Right ventricle myocardium superior (tissue), 1 donor: ENCODE measurements around the gene HYAL2. TPM values are rescaled to one million over a fixed set of nuclear protein-coding genes. Genes with fewer than 3 reads are reported as not detected.

Source experiments
- ATAC-seq: fragments of 200-7000 bp; cut with Tn5 transposase; one replicate; pipeline ENCODE4 v1.9.1; 2020; ENCODE audit warnings: mild to moderate bottlenecking; ENCODE audit not compliant: poor library complexity
- DNase-seq: peaks from one replicate; pipeline ENCODE4 v3.0.0-alpha.2; 2020
- intact Hi-C: fragments of 100-400 bp; cut with DNase I; formaldehyde crosslinking; loops from one replicate; pipeline ENCODE4 v1.11.2; 2022
- total RNA-seq: library from RNA; stranded (reverse); fragmentation: NEBNext Ultra II Directional; extraction: Animal tissue kit (Norgen Biotek cat#: 25700); gene quantifications from one replicate; pipeline ENCODE4 v1.2.1, GENCODE V29; 2021
- donor health status: DM: no; HTN: yes; CAD: no; lungs with severe emphysema.

HYAL2 gene
- total RNA-seq, 1 donor from 2014 or later: 33.8 TPM

GRCh38 chr3:50334339-50335075, 12.0 kb upstream of the HYAL2 start:
- no peak for ATAC-seq
- intact Hi-C loops: no loop called here

GRCh38 chr3:50333744-50334328, 11.3 kb upstream of the HYAL2 start:
- DNase-seq: no peak
- ATAC-seq: peak; percentile 5
- intact Hi-C loops: no loop called here

More at GRCh38 chr3:50334339-50335075, 12.0 kb upstream of the HYAL2 start:
- DNase-seq: no peak

GRCh38 chr3:50331364-50331907, 8.9 kb upstream of the HYAL2 start:
- ATAC-seq: no peak
- intact Hi-C loops: no loop called here
- no peak for DNase-seq

- DNase-seq: no peak
- intact Hi-C loops: no loop called here
- no peak for ATAC-seq
These were observed 7.8 kb upstream of the HYAL2 start for GRCh38 chr3:50330330-50330729.

GRCh38 chr3:50327943-50328691, 5.6 kb upstream of the HYAL2 start, which contains the start of gene TUSC2:
Gene TUSC2, minus strand, starts transcription at chr3:50328223. Its CDS starts 124 bp downstream, at chr3:50328099.
- intact Hi-C loops: no loop called here
- peak; percentile 91 for ATAC-seq
- DNase-seq: peak; percentile 99

GRCh38 chr3:50327129-50327528, 4.6 kb upstream of the HYAL2 start:
- intact Hi-C loops: no loop called here
- no peak for DNase-seq
- ATAC-seq: no peak

GRCh38 chr3:50326182-50326541, 3.6 kb upstream of the HYAL2 start:
- intact Hi-C loops: no loop called here
- ATAC-seq (no peak), DNase-seq (no peak)

- no peak for ATAC-seq
- no peak for DNase-seq
- intact Hi-C loops: no loop called here
These were observed 3.1 kb upstream of the HYAL2 start for GRCh38 chr3:50325497-50326181.

- intact Hi-C loops: no loop called here
- ATAC-seq (no peak), DNase-seq (no peak)
These were observed 2.6 kb upstream of the HYAL2 start for GRCh38 chr3:50325113-50325480.

- intact Hi-C loops: loop anchor here (5.0 kb wide), 1 partner anchor 52 kb away; no protein-coding TSS in a partner anchor
- ATAC-seq (peak; percentile 14), DNase-seq (peak; percentile 88)
These were observed 2.0 kb upstream of the HYAL2 start for GRCh38 chr3:50324351-50325112.

GRCh38 chr3:50323614-50324199, 1.2 kb upstream of the HYAL2 start:
- intact Hi-C loops: loop anchor here (5.0 kb wide), 1 partner anchor 51 kb away; no protein-coding TSS in a partner anchor
- DNase-seq (peak; percentile 77), ATAC-seq (peak; percentile 1)

GRCh38 chr3:50323092-50323600, 601 bp upstream of the HYAL2 start:
- no peak for ATAC-seq
- intact Hi-C loops: loop anchor here (5.0 kb wide), 1 partner anchor 51 kb away; no protein-coding TSS in a partner anchor
- no peak for DNase-seq

GRCh38 chr3:50322115-50322385, 495 bp downstream of the HYAL2 start:
- no peak for ATAC-seq
- no peak for DNase-seq
- intact Hi-C loops: loop anchor here (5.0 kb wide), 1 partner anchor 50 kb away; no protein-coding TSS in a partner anchor

GRCh38 chr3:50321336-50322114, 1.0 kb downstream of the HYAL2 start:
- peak; percentile 94 for DNase-seq
- ATAC-seq: peak; percentile 89
- intact Hi-C loops: loop anchor here (5.0 kb wide), 1 partner anchor 49 kb away; no protein-coding TSS in a partner anchor

GRCh38 chr3:50320853-50321335, 1.7 kb downstream of the HYAL2 start:
- intact Hi-C loops: loop anchor here (5.0 kb wide), 1 partner anchor 49 kb away; no protein-coding TSS in a partner anchor
- ATAC-seq: peak; percentile 73
- peak; percentile 88 for DNase-seq

GRCh38 chr3:50319894-50320625, 2.5 kb downstream of the HYAL2 start:
- DNase-seq (no peak), ATAC-seq (no peak)
- intact Hi-C loops: loop anchor here (5.0 kb wide), 1 partner anchor 48 kb away; no protein-coding TSS in a partner anchor
